Fibroblast of pulmonary artery (primary cell): ENCODE data around the gene QRFP.

Experiments
- DNase-seq: peaks from one replicate; pipeline ENCODE4 v3.0.0-alpha.2; 2010; ENCODE audit warnings: low read depth
- H3K4me3 ChIP-seq: replicated peaks from 2 replicates; pipeline ENCODE4 v1.5.1; 2011; ENCODE audit warnings: low read depth, mild to moderate bottlenecking, control low read depth, low read length, moderate library complexity
- CTCF ChIP-seq: IDR thresholded peaks from 2 replicates; pipeline ENCODE4 v1.5.1; 2011; ENCODE audit warnings: mild to moderate bottlenecking, control low read depth, low read length, inconsistent platforms; ENCODE audit errors: missing control alignments

QRFP gene

GRCh38 chr9:130905125-130905901, 8.7 kb upstream of the QRFP start:
- TF ChIP-seq CTCF = no peak
- no peak for DNase-seq

GRCh38 chr9:130904070-130905044, 7.7 kb upstream of the QRFP start:
- TF ChIP-seq CTCF = no peak
- no peak overlapping the region for H3K4me3 ChIP-seq
- no peak for DNase-seq

More at GRCh38 chr9:130905125-130905901, 8.7 kb upstream of the QRFP start:
- H3K4me3 ChIP-seq = no peak overlapping the region

GRCh38 chr9:130903194-130904069, 6.8 kb upstream of the QRFP start:
- TF ChIP-seq CTCF = no peak
- H3K4me3 ChIP-seq = no peak overlapping the region
- no peak for DNase-seq

- no peak for DNase-seq
- H3K4me3 ChIP-seq = no peak overlapping the region
- no peak for TF ChIP-seq CTCF
Measured at GRCh38 chr9:130902204-130903185, 5.9 kb upstream of the QRFP start.

GRCh38 chr9:130901498-130902203, 5.0 kb upstream of the QRFP start:
- H3K4me3 ChIP-seq = no peak overlapping the region
- no peak for DNase-seq
- no peak for TF ChIP-seq CTCF
